DND-41 (cell line): ENCODE data around the gene CXCL6.
A peak's percentile ranks its signal among the peaks of the same experiment; 100 is the strongest.

ENCODE experiments used
- ATAC-seq: fragments of 200-7000 bp; cut with Tn5 transposase; 3 replicates; pipeline ENCODE4 v1.9.1; 2021; ENCODE audit warnings: low read depth; ENCODE audit not compliant: insufficient read depth
- DNase-seq: peaks from one replicate; pipeline ENCODE4 v3.0.0-alpha.2; 2020
- H2AFZ ChIP-seq: 2 replicates; pipeline ENCODE4 v1.6.0; 2012; ENCODE audit warnings: low read depth, low read length
- H3K27ac ChIP-seq: 2 replicates; pipeline ENCODE4 v1.5.1; 2012; ENCODE audit warnings: low read length, inconsistent platforms
- H3K27me3 ChIP-seq: fragments of 200-600 bp; sonication (generic); 2 replicates; pipeline ENCODE4 v1.6.0; 2012; ENCODE audit warnings: low read length, mild to moderate bottlenecking, inconsistent platforms; ENCODE audit not compliant: insufficient read depth, poor library complexity
- H3K36me3 ChIP-seq: 2 replicates; pipeline ENCODE4 v1.5.1; 2012; ENCODE audit warnings: low read length, inconsistent platforms; ENCODE audit not compliant: insufficient read depth
- H3K4me1 ChIP-seq: 2 replicates; pipeline ENCODE4 v1.5.1; 2012; ENCODE audit warnings: mild to moderate bottlenecking, low read length; ENCODE audit not compliant: insufficient read depth
- H3K4me2 ChIP-seq: 2 replicates; pipeline ENCODE4 v1.6.0; 2012; ENCODE audit warnings: mild to moderate bottlenecking, moderate library complexity, low read length, inconsistent platforms; ENCODE audit not compliant: insufficient read depth
- H3K4me3 ChIP-seq, 2 experiments: fragments of 200-600 bp in 1 of 2; shearing (Covaris generic) in 1 of 2; 2 replicates each; pipeline ENCODE4 v1.5.1; 2012 to 2016; ENCODE audit warnings: inconsistent platforms in 2 of 2, low read length in 2 of 2, mild to moderate bottlenecking in 2 of 2, low read depth in 1 of 2, moderate library complexity in 1 of 2
- H3K79me2 ChIP-seq: 2 replicates; pipeline ENCODE4 v1.6.0; 2012; ENCODE audit warnings: low read length, inconsistent platforms; ENCODE audit not compliant: insufficient read depth
- H3K9ac ChIP-seq: 2 replicates; pipeline ENCODE4 v1.6.0; 2012; ENCODE audit warnings: low read depth, mild to moderate bottlenecking, inconsistent platforms, low read length, moderate library complexity
- H3K9me3 ChIP-seq: 2 replicates; pipeline ENCODE4 v1.5.1; 2012; ENCODE audit warnings: low read length, moderate library complexity, mild to moderate bottlenecking, inconsistent platforms; ENCODE audit not compliant: insufficient read depth, severe bottlenecking
- H4K20me1 ChIP-seq: 2 replicates; pipeline ENCODE4 v1.6.0; 2012; ENCODE audit warnings: low read length; ENCODE audit not compliant: insufficient read depth
- EZH2 ChIP-seq: IDR thresholded peaks from 3 replicates; pipeline ENCODE4 v1.6.1; 2012; ENCODE audit warnings: borderline replicate concordance, low read depth, mild to moderate bottlenecking, moderate library complexity, low read length, inconsistent platforms; ENCODE audit not compliant: severe bottlenecking
- TF ChIP-seq, protein P1 (sequence below): IDR thresholded peaks from 2 replicates; pipeline ENCODE4 v1.5.1; 2012; ENCODE audit warnings: borderline replicate concordance, low read length, moderate library complexity, mild to moderate bottlenecking; ENCODE audit not compliant: poor library complexity, severe bottlenecking; ENCODE audit errors: extremely low read depth

Gene CXCL6

DNA sequence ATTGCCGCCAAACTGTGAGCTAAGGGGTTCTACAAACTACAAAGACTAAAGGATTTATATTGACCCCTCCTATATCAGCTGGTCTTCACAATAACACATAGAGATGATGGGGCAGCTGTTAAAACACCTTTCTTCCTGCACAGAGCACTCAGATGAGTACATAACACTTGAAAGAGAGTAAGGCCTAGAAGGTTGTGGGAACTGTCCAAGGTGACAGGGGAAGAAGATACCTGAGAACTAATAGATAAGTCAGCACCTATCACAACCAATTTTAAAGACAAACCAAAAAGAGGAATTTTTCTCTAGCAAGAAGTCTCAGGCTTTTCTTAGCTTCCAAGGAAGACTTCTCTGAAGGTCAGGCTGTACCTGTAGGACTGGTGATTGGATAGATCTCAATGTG lies 19.1 kb upstream of the CXCL6 start:
- no peak for DNase-seq
- no peaks in the 10 kb centered on the region for H4K20me1 ChIP-seq
- no peaks in the 10 kb centered on the region for H3K9me3 ChIP-seq
- H3K27me3 ChIP-seq = no peaks in the 10 kb centered on the region
- TF ChIP-seq, protein P1, sequence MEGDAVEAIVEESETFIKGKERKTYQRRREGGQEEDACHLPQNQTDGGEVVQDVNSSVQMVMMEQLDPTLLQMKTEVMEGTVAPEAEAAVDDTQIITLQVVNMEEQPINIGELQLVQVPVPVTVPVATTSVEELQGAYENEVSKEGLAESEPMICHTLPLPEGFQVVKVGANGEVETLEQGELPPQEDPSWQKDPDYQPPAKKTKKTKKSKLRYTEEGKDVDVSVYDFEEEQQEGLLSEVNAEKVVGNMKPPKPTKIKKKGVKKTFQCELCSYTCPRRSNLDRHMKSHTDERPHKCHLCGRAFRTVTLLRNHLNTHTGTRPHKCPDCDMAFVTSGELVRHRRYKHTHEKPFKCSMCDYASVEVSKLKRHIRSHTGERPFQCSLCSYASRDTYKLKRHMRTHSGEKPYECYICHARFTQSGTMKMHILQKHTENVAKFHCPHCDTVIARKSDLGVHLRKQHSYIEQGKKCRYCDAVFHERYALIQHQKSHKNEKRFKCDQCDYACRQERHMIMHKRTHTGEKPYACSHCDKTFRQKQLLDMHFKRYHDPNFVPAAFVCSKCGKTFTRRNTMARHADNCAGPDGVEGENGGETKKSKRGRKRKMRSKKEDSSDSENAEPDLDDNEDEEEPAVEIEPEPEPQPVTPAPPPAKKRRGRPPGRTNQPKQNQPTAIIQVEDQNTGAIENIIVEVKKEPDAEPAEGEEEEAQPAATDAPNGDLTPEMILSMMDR = no peak
- no peak for TF ChIP-seq EZH2
- no peak for ATAC-seq
- H3K9ac ChIP-seq = no peak overlapping the region
- H3K27ac ChIP-seq = peak overlapping the region; percentile 70
- H3K4me2 ChIP-seq = no peak overlapping the region
- H3K4me3 ChIP-seq = no peak overlapping the region
- no peaks in the 10 kb centered on the region for H3K79me2 ChIP-seq
- H2AFZ ChIP-seq = no peak overlapping the region
- H3K4me1 ChIP-seq = peaks cover 46% of the 10 kb centered on the region
- H3K36me3 ChIP-seq = no peaks in the 10 kb centered on the region

DNA sequence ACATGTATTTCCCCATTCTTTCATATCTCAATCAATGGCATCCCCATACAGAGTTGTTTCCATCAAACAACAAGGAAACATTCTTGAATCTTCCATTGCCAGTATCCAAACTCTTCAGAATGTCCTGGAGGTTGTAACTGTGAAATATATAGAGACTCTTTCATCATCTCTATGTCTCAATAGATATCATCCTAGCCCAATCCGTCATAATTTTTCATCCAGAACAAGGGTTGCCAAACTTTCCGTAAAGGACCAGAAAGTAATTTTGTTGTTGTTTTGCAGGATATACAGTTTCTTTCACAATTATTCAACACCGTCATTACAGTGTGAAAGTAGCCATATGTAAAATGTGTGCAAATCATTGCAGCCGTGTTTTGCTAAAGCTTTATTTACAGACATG lies 15.2 kb upstream of the CXCL6 start:
- TF ChIP-seq, protein P1 = no peak
- TF ChIP-seq EZH2 = no peak
- no peak for DNase-seq

DNA sequence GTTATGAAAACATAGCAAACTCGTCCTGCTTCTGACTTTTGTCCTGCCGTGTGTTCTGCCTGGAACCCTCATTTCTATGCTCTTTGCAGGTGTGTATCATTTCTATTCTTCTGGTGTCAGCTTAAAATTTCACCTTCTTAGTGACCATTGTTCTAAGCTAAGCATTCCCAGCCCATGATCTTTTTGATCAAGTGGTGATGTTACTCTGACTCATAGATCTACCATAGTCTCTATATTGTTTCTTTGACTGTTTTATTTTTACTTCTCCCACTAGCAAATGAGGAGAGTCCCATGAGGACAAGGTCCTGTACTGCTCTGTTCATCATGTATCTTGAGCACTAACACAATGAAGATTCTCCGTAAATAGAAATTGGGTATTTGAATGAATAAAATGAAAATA lies 14.1 kb upstream of the CXCL6 start:
- Histone ChIP-seq H2AFZ (no peak overlapping the region), H3K4me3 (no peak overlapping the region), H3K4me2 (no peak overlapping the region), H3K79me2 (no peaks in the 10 kb centered on the region), H3K36me3 (no peaks in the 10 kb centered on the region), H3K4me1 (peaks cover 12% of the 10 kb centered on the region), H3K9me3 (peaks cover 5% of the 10 kb centered on the region), H3K27me3 (no peaks in the 10 kb centered on the region), H3K9ac (no peak overlapping the region), H3K27ac (no peak overlapping the region), H4K20me1 (no peaks in the 10 kb centered on the region)
- ATAC-seq = no peak
- no peak for TF ChIP-seq EZH2
- TF ChIP-seq, protein P1 = no peak
- no peak for DNase-seq

More for the DNA sequence above, 15.2 kb upstream of the CXCL6 start:
- H2AFZ ChIP-seq = no peak overlapping the region
- no peaks in the 10 kb centered on the region for H4K20me1 ChIP-seq
- no peaks in the 10 kb centered on the region for H3K27me3 ChIP-seq
- H3K9ac ChIP-seq = no peak overlapping the region
- H3K4me2 ChIP-seq = no peak overlapping the region
- H3K27ac ChIP-seq = no peak overlapping the region
- no peak overlapping the region for H3K4me3 ChIP-seq
- no peaks in the 10 kb centered on the region for H3K36me3 ChIP-seq
- peaks cover 22% of the 10 kb centered on the region for H3K4me1 ChIP-seq
- no peaks in the 10 kb centered on the region for H3K79me2 ChIP-seq
- ATAC-seq = no peak
- no peaks in the 10 kb centered on the region for H3K9me3 ChIP-seq

DNA sequence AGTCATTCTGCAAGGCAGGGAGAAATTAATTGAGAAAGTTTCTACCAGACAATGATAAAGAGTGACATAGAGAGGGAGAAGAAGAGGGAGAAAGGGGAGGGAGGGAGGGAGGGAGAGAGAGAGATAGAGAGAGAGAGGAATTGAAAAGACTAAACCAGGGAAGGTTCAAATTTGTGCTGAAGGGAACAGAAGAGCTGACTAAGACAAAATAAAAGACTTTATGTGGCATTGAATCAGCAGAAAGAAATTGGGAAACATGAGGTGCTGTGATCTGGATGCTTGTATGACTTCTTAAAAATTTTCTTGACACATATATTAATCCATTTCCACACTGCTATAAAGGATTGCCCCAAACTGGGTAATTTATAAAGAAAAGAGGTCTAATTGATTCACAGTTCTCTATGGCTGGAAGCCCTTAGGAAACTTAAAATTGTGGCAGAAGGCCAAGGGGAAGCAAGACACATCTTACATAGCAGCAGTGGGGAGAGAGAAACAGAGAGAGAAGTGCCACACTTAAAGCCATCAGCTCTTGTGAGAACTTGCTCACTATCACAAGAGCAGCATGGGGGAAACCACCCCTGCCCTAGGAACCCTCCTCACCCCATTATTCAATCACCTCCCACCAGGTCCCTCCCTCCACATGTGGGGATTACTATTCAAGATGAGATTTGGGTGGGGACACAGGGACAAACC lies 13.5 kb upstream of the CXCL6 start:
- no peak for TF ChIP-seq EZH2
- TF ChIP-seq, protein P1 = no peak
- no peaks in the 10 kb centered on the region for H3K27me3 ChIP-seq
- peaks cover 6% of the 10 kb centered on the region for H3K4me1 ChIP-seq
- peaks cover 7% of the 10 kb centered on the region for H3K9me3 ChIP-seq
- H3K79me2 ChIP-seq = no peaks in the 10 kb centered on the region
- no peak overlapping the region for H2AFZ ChIP-seq
- no peak overlapping the region for H3K27ac ChIP-seq
- no peak for DNase-seq
- no peak overlapping the region for H3K4me2 ChIP-seq
- H4K20me1 ChIP-seq = no peaks in the 10 kb centered on the region
- no peak for ATAC-seq
- H3K36me3 ChIP-seq = no peaks in the 10 kb centered on the region
- no peak overlapping the region for H3K9ac ChIP-seq
- H3K4me3 ChIP-seq = no peak overlapping the region
